Panc1 (cell line): Measurements from ENCODE around the gene ATRN. TPM values are rescaled to one million over a fixed set of nuclear protein-coding genes. Genes with fewer than 3 reads are reported as not detected.

Experiments
- ATAC-seq: fragments of 200-7000 bp; cut with Tn5 transposase; 2 replicates; pipeline ENCODE4 v1.9.1; 2020; ENCODE audit warnings: mild to moderate bottlenecking, moderate library complexity
- BruUV-seq: library from RNA; stranded (reverse); fragments of 400-500 nt; replicated peaks from 2 replicates; lab custom pipeline; 2021; lab: Mats Ljungman, UMichigan
- CTCF ChIA-PET: fragments of 300-600 bp; sonication (Branson Sonifier 250); formaldehyde crosslinking; loops from one replicate; lab custom pipeline; 2022; ENCODE audit warnings: antibody characterized with exemption; lab: Charles Lee
- POLR2A ChIA-PET: fragments of 300-600 bp; sonication (Branson Sonifier 250); formaldehyde crosslinking; loops from one replicate; lab custom pipeline; 2022; ENCODE audit warnings: antibody characterized with exemption; lab: Charles Lee
- DNase-seq: peaks from one replicate; pipeline ENCODE4 v3.0.0-alpha.2; 2010; ENCODE audit warnings: low read depth, low spot score
- H3K27ac ChIP-seq: 2 replicates; pipeline ENCODE4 v1.5.1; 2011; ENCODE audit warnings: mild to moderate bottlenecking, low read length, inconsistent platforms
- H3K27me3 ChIP-seq: fragments of 200-500 bp; sonication (Bioruptor generic); 2 replicates; pipeline ENCODE4 v1.6.0; 2014; ENCODE audit warnings: low read length, inconsistent platforms; ENCODE audit not compliant: control insufficient read depth, insufficient read depth
- H3K36me3 ChIP-seq: fragments of 200-500 bp; sonication (Bioruptor generic); 2 replicates; pipeline ENCODE4 v1.5.1; 2014; ENCODE audit warnings: inconsistent platforms, mild to moderate bottlenecking, low read length, moderate library complexity; ENCODE audit not compliant: control insufficient read depth, insufficient read depth
- H3K4me1 ChIP-seq: 2 replicates; pipeline ENCODE4 v1.5.1; 2011; ENCODE audit warnings: inconsistent platforms, mild to moderate bottlenecking, low read length, moderate library complexity; ENCODE audit not compliant: control insufficient read depth, insufficient read depth
- H3K4me3 ChIP-seq, 2 experiments: 2 replicates each; pipeline ENCODE4 v1.5.1; 2011 to 2012; ENCODE audit warnings: low read depth in 2 of 2, low read length in 2 of 2, mild to moderate bottlenecking in 2 of 2, inconsistent platforms in 1 of 2, moderate library complexity in 1 of 2
- H3K9me3 ChIP-seq: fragments of 200-500 bp; sonication (Bioruptor generic); 2 replicates; pipeline ENCODE4 v1.5.1; 2014; ENCODE audit warnings: low read depth, mild to moderate bottlenecking, inconsistent platforms, low read length, moderate library complexity; ENCODE audit not compliant: control insufficient read depth, insufficient read depth
- POLR2AphosphoS5 ChIP-seq: IDR thresholded peaks from 2 replicates; pipeline ENCODE4 v1.6.1; 2012; ENCODE audit warnings: mild to moderate bottlenecking, low read depth, low read length, moderate library complexity
- SIN3A ChIP-seq: IDR thresholded peaks from 2 replicates; pipeline ENCODE4 v1.6.1; 2012; ENCODE audit warnings: low read depth, mild to moderate bottlenecking, low read length, moderate library complexity, borderline replicate concordance; ENCODE audit not compliant: insufficient read depth
- TCF7L2 ChIP-seq: IDR thresholded peaks from 2 replicates; pipeline ENCODE4 v1.6.1; 2011; ENCODE audit warnings: mild to moderate bottlenecking, low read depth, low read length, inconsistent platforms
- in situ Hi-C: cut with HindIII; loops from 2 replicates; pipeline ENCODE4 v1.10.0; 2016; ENCODE audit warnings: low sequenced_read_pairs, low pct_unique_long_range_greater_than_20kb
- intact Hi-C: fragments of 100-400 bp; cut with micrococcal nuclease; formaldehyde crosslinking; loops from one replicate; pipeline ENCODE4 v1.10.0; 2022; ENCODE audit not compliant: unreplicated experiment
- total RNA-seq: library from RNA; stranded (reverse); gene quantifications from one replicate; pipeline ENCODE4 v1.2.1, GENCODE V29; 2021; ENCODE audit not compliant: unreplicated experiment
- TF ChIP-seq, protein P1 (sequence below), 2 experiments: IDR thresholded peaks; 2 replicates each; pipeline ENCODE4 v1.6.1; 2011 to 2012; ENCODE audit warnings: low read depth in 2 of 2, control low read depth in 1 of 2, low read length in 1 of 2, mild to moderate bottlenecking in 1 of 2, moderate library complexity in 1 of 2; ENCODE audit not compliant: insufficient read depth in 1 of 2
- TF ChIP-seq, protein P2 (sequence below): fragments of 450-650 bp; IDR thresholded peaks from 2 replicates; pipeline ENCODE4 v1.5.1; 2017; ENCODE audit warnings: mild to moderate bottlenecking

Gene ATRN
- total RNA-seq, 1 experiment from 2014 or later: 33.8 TPM

DNA sequence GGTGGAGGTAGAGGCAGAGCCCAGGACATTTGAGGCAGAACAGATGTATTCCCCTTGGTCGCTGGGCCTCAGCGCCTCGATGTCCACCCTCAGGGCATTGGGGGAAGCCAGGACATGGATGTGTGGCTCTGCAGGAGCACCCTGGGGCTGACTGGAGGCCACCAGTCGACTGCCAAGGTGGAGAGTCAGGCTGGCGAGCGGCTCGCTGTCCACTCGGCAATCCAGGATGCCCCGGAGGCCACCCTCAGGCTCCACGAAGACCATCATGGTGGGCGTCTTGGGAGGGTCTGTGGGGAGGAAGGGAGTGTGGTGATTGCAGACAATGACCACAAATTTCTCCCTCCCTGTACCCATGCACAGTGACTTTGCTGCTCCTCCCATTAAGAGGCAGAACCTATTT, 219.2 kb downstream of the ATRN start:
- H3K9me3 ChIP-seq: no peaks in the 10 kb centered on the region
- DNase-seq (no peak), ATAC-seq (no peak)
- ChIA-PET POLR2A (no interaction called here), CTCF (no interaction called here)
- no peak overlapping the region for H3K27ac ChIP-seq
- no TSS peak for BruUV-seq
- H3K4me1 ChIP-seq: no peaks in the 10 kb centered on the region; the same call in 1 of the 2 replicates
- H3K27me3 ChIP-seq: no peaks in the 10 kb centered on the region
- TF ChIP-seq, protein P1, sequence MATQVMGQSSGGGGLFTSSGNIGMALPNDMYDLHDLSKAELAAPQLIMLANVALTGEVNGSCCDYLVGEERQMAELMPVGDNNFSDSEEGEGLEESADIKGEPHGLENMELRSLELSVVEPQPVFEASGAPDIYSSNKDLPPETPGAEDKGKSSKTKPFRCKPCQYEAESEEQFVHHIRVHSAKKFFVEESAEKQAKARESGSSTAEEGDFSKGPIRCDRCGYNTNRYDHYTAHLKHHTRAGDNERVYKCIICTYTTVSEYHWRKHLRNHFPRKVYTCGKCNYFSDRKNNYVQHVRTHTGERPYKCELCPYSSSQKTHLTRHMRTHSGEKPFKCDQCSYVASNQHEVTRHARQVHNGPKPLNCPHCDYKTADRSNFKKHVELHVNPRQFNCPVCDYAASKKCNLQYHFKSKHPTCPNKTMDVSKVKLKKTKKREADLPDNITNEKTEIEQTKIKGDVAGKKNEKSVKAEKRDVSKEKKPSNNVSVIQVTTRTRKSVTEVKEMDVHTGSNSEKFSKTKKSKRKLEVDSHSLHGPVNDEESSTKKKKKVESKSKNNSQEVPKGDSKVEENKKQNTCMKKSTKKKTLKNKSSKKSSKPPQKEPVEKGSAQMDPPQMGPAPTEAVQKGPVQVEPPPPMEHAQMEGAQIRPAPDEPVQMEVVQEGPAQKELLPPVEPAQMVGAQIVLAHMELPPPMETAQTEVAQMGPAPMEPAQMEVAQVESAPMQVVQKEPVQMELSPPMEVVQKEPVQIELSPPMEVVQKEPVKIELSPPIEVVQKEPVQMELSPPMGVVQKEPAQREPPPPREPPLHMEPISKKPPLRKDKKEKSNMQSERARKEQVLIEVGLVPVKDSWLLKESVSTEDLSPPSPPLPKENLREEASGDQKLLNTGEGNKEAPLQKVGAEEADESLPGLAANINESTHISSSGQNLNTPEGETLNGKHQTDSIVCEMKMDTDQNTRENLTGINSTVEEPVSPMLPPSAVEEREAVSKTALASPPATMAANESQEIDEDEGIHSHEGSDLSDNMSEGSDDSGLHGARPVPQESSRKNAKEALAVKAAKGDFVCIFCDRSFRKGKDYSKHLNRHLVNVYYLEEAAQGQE (IDR thresholded peaks at IDR 0.05; ENCODE audit: insufficient read depth in 1 of 2, low read depth in 2 of 2, low read length in 1 of 2): no peak
- TF ChIP-seq SIN3A (no peak), POLR2AphosphoS5 (no peak), TCF7L2 (no peak)
- TF ChIP-seq, protein P2, sequence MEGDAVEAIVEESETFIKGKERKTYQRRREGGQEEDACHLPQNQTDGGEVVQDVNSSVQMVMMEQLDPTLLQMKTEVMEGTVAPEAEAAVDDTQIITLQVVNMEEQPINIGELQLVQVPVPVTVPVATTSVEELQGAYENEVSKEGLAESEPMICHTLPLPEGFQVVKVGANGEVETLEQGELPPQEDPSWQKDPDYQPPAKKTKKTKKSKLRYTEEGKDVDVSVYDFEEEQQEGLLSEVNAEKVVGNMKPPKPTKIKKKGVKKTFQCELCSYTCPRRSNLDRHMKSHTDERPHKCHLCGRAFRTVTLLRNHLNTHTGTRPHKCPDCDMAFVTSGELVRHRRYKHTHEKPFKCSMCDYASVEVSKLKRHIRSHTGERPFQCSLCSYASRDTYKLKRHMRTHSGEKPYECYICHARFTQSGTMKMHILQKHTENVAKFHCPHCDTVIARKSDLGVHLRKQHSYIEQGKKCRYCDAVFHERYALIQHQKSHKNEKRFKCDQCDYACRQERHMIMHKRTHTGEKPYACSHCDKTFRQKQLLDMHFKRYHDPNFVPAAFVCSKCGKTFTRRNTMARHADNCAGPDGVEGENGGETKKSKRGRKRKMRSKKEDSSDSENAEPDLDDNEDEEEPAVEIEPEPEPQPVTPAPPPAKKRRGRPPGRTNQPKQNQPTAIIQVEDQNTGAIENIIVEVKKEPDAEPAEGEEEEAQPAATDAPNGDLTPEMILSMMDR: no peak
- intact Hi-C loops (no loop called here), in situ Hi-C loops (no loop called here)
- no peak overlapping the region for H3K4me3 ChIP-seq
- no peaks in the 10 kb centered on the region for H3K36me3 ChIP-seq

DNA sequence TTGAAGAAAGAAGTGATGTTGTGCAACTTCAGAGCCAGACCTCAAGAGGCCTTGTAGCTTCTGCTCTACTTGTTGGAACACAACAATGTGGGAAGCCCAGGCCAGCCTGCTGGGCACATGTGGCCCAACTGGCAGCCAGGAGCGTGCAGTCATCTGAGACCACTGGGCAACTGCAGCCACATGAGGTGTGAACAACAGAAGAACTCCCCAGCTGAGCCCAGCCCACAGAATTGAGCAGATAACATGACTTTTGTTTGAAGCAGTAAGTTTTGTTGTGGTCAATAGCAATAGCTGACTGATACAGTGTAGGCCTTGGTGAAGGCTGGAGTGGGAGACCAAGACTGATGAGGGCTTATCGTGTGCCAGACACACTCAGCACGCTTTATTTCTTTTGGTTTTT, 219.6 kb downstream of the ATRN start:
- in situ Hi-C loops: no loop called here
- Histone ChIP-seq H3K4me3 (no peak overlapping the region), H3K27ac (no peak overlapping the region), H3K27me3 (no peaks in the 10 kb centered on the region), H3K36me3 (no peaks in the 10 kb centered on the region), H3K4me1 (no peaks in the 10 kb centered on the region; the same call in 1 of the 2 replicates), H3K9me3 (no peaks in the 10 kb centered on the region)
- DNase-seq (no peak), ATAC-seq (no peak)
- no peak for TF ChIP-seq SIN3A
- TF ChIP-seq POLR2AphosphoS5: no peak
- TF ChIP-seq, protein P1 (IDR thresholded peaks at IDR 0.05; ENCODE audit: insufficient read depth in 1 of 2, low read depth in 2 of 2, low read length in 1 of 2): no peak
- TF ChIP-seq TCF7L2: no peak
- TF ChIP-seq, protein P2: no peak
- POLR2A ChIA-PET: no interaction called here
- no TSS peak for BruUV-seq
- intact Hi-C loops: no loop called here
- CTCF ChIA-PET: no interaction called here
